Measurements from ENCODE around the gene TAS2R46. TPM values are rescaled to one million over a fixed set of nuclear protein-coding genes. Genes with fewer than 3 reads are reported as not detected.
"Not testable (repeated sequence)": the region's sequence is repeated elsewhere in the genome, so short reads cannot be mapped to it uniquely, and the experiment has no call there.

The TAS2R46 gene
- total RNA-seq, 1 experiment from 2014 or later: 2.2 TPM

- intact Hi-C loops (cut with micrococcal nuclease; ENCODE audit: unreplicated experiment): no loop called here
- TF ChIP-seq, protein P1, sequence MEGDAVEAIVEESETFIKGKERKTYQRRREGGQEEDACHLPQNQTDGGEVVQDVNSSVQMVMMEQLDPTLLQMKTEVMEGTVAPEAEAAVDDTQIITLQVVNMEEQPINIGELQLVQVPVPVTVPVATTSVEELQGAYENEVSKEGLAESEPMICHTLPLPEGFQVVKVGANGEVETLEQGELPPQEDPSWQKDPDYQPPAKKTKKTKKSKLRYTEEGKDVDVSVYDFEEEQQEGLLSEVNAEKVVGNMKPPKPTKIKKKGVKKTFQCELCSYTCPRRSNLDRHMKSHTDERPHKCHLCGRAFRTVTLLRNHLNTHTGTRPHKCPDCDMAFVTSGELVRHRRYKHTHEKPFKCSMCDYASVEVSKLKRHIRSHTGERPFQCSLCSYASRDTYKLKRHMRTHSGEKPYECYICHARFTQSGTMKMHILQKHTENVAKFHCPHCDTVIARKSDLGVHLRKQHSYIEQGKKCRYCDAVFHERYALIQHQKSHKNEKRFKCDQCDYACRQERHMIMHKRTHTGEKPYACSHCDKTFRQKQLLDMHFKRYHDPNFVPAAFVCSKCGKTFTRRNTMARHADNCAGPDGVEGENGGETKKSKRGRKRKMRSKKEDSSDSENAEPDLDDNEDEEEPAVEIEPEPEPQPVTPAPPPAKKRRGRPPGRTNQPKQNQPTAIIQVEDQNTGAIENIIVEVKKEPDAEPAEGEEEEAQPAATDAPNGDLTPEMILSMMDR (IDR thresholded peaks at IDR 0.05; ENCODE audit: unreplicated experiment): no peak
- Mint-ChIP-seq H3K9me3 (ENCODE audit: low read depth, unreplicated experiment) (no peaks in the 10 kb centered on the region), H3K27ac (ENCODE audit: unreplicated experiment) (no peak overlapping the region), H3K4me1 (ENCODE audit: low read depth, unreplicated experiment) (peaks cover 10% of the 10 kb centered on the region), H3K36me3 (ENCODE audit: insufficient read depth, unreplicated experiment) (no peaks in the 10 kb centered on the region), H3K27me3 (ENCODE audit: unreplicated experiment) (no peaks in the 10 kb centered on the region), H3K4me3 (ENCODE audit: low read depth, unreplicated experiment) (no peak overlapping the region)
- no peak for DNase-seq
- CTCF ChIA-PET: no interaction called here
- no TSS peak for BruUV-seq (replicated peaks)
Observed at GRCh38 chr12:11059041-11059440, 3.1 kb downstream of the TAS2R46 start.

DNA sequence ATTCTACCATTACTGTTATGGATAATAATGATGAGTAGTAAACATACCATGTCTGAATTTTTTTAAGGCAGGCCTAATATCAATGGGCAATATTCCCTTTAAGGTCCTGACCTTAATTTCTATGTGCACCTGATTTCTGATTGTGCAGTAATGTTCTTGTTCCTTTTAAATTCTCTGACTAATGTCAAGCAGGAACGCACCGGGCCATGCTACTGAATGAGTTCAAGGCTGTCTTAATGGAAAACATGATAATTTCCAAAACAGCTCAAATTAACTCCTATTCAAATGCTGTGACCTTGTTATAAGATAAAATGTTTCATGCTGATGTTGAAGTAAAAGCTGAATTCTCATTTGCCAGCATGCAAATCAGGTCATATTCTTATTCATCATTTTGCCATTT lies 6.8 kb downstream of the TAS2R46 start:
- CTCF ChIA-PET: no interaction called here
- BruUV-seq (replicated peaks): no TSS peak
- intact Hi-C loops (cut with micrococcal nuclease; ENCODE audit: unreplicated experiment): loop anchor here (2.0 kb wide), 1 partner anchor 29 kb away; no protein-coding TSS in a partner anchor
- H3K27me3 Mint-ChIP-seq (ENCODE audit: unreplicated experiment): no peaks in the 10 kb centered on the region
- H3K4me1 Mint-ChIP-seq (ENCODE audit: low read depth, unreplicated experiment): peaks cover 10% of the 10 kb centered on the region
- no peak for DNase-seq
- peaks cover 7% of the 10 kb centered on the region for H3K9me3 Mint-ChIP-seq (ENCODE audit: low read depth, unreplicated experiment)
- H3K27ac Mint-ChIP-seq (ENCODE audit: unreplicated experiment): no peak overlapping the region
- no peak overlapping the region for H3K4me3 Mint-ChIP-seq (ENCODE audit: low read depth, unreplicated experiment)
- no peaks in the 10 kb centered on the region for H3K36me3 Mint-ChIP-seq (ENCODE audit: insufficient read depth, unreplicated experiment)
- TF ChIP-seq, protein P1 (IDR thresholded peaks at IDR 0.05; ENCODE audit: unreplicated experiment): no peak

DNA sequence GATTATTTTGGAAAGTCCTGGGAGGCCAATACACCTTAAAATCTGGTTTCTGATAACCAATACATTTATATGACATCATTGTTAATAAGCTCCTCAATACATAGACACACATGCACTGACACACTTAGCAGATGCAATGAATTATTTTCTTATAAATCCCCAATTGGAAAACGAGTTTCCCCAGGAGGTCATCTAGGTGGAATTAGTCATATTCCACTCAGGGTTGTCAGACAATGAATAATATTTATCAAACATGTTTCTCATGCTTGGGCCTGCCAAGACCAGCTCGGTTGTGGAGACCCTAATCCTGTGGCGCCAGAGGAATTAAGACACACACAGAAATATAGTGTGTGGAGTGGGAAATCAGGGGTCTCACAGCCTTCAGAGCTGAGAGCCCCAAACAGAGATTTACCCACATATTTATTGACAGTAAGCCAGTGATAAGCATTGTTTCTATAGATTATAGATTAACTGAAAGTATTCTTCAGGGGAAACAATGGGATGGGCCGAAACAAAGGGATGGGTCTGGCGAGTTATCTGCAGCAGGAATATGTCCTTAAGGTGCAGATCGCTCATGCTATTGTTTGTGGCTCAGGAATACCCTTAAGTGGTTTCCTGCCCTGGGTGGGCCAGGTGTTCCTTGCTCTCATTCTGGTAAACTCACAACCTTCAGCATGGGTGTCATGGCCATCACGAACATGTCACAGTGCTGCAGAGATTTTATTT lies 12.1 kb downstream of the TAS2R46 start:
- H3K27ac Mint-ChIP-seq (ENCODE audit: unreplicated experiment); BruUV-seq (replicated peaks); H3K4me1 Mint-ChIP-seq (ENCODE audit: low read depth, unreplicated experiment); intact Hi-C loops (cut with micrococcal nuclease; ENCODE audit: unreplicated experiment); H3K27me3 Mint-ChIP-seq (ENCODE audit: unreplicated experiment); H3K9me3 Mint-ChIP-seq (ENCODE audit: low read depth, unreplicated experiment); H3K4me3 Mint-ChIP-seq (ENCODE audit: low read depth, unreplicated experiment); CTCF ChIA-PET; H3K36me3 Mint-ChIP-seq (ENCODE audit: insufficient read depth, unreplicated experiment); DNase-seq: not testable (repeated sequence)

DNA sequence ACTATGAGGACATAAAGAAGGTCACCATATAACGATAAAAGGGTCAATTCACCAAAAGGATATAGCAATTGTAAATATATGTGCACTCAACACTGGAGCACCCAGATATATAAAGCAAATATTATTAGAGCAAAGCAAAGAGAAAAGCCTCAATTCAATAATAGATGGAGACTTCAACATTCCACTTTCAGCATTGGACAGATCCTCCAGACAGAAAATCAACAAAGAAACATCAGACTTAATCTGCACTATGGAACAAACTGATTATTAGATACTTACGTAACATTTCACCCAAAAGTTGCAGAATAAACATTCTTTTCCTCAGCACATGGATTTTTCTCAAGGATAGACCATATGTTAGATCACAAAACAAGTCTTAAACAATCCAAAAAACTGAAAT lies 20.7 kb downstream of the TAS2R46 start:
- DNase-seq; H3K4me3 Mint-ChIP-seq (ENCODE audit: low read depth, unreplicated experiment); H3K27ac Mint-ChIP-seq (ENCODE audit: unreplicated experiment); BruUV-seq (replicated peaks); intact Hi-C loops (cut with micrococcal nuclease; ENCODE audit: unreplicated experiment); H3K9me3 Mint-ChIP-seq (ENCODE audit: low read depth, unreplicated experiment); H3K36me3 Mint-ChIP-seq (ENCODE audit: insufficient read depth, unreplicated experiment); H3K4me1 Mint-ChIP-seq (ENCODE audit: low read depth, unreplicated experiment); CTCF ChIA-PET; H3K27me3 Mint-ChIP-seq (ENCODE audit: unreplicated experiment): not testable (repeated sequence)

DNA sequence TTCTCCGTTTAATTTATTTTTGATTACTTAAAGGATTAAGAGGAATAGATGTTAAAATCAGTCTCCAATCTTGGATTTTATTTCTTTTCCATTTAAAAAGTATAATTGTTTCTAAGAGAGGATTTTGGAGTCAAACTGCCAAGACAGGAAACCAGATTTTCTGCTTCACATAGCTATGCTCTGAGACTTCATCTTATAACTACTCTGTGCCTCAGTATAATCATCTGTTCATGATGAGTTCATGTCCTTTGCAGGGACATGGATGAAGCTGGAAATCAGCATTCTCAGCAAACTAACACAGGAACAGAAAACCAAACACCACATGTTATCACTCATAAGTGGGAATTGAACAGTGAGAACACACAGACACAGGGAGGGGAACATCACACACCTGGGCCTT lies 21.9 kb downstream of the TAS2R46 start:
- CTCF ChIA-PET: interaction anchor here (0.6 kb wide), 1 partner anchor 445 kb away, joined by 3 read pairs; no protein-coding TSS in a partner anchor
- no TSS peak for BruUV-seq (replicated peaks)
- H3K9me3 Mint-ChIP-seq (ENCODE audit: low read depth, unreplicated experiment): no peaks in the 10 kb centered on the region

More for the DNA sequence above, 21.9 kb downstream of the TAS2R46 start:
- Mint-ChIP-seq H3K27ac (ENCODE audit: unreplicated experiment) (no peak overlapping the region), H3K36me3 (ENCODE audit: insufficient read depth, unreplicated experiment) (no peaks in the 10 kb centered on the region), H3K4me3 (ENCODE audit: low read depth, unreplicated experiment) (no peak overlapping the region), H3K27me3 (ENCODE audit: unreplicated experiment) (no peaks in the 10 kb centered on the region), H3K4me1 (ENCODE audit: low read depth, unreplicated experiment) (no peaks in the 10 kb centered on the region)
- TF ChIP-seq, protein P1 (IDR thresholded peaks at IDR 0.05; ENCODE audit: unreplicated experiment): no peak
- DNase-seq: no peak
- intact Hi-C loops (cut with micrococcal nuclease; ENCODE audit: unreplicated experiment): no loop called here
